SK-N-MC (cell line): ENCODE measurements around the gene ZNF479.

Experiments used
- EZH2 ChIP-seq: fragments of 200-600 bp; sonication (generic); IDR thresholded peaks from one replicate; pipeline ENCODE4 v1.6.1; 2017; ENCODE audit warnings: antibody characterized with exemption
- POLR2AphosphoS5 ChIP-seq: IDR thresholded peaks from 2 replicates; pipeline ENCODE4 v1.6.1; 2012; ENCODE audit warnings: mild to moderate bottlenecking, low read depth, low read length, borderline replicate concordance

- TF ChIP-seq EZH2 (no peak), POLR2AphosphoS5 (no peak)
Observed at GRCh38 chr7:57178768-57179139, 46.5 kb upstream of the ZNF479 start.
